Activated gamma-delta T cell (primary cell): ENCODE results near the gene RMND5A.
"Not testable (repeated sequence)": the region's sequence is repeated elsewhere in the genome, so short reads cannot be mapped to it uniquely, and the experiment has no call there.

Experiments used
- DNase-seq: peaks from one replicate; lab custom pipeline; 2025; lab: John Stamatoyannopoulos, UW

RMND5A gene

DNA sequence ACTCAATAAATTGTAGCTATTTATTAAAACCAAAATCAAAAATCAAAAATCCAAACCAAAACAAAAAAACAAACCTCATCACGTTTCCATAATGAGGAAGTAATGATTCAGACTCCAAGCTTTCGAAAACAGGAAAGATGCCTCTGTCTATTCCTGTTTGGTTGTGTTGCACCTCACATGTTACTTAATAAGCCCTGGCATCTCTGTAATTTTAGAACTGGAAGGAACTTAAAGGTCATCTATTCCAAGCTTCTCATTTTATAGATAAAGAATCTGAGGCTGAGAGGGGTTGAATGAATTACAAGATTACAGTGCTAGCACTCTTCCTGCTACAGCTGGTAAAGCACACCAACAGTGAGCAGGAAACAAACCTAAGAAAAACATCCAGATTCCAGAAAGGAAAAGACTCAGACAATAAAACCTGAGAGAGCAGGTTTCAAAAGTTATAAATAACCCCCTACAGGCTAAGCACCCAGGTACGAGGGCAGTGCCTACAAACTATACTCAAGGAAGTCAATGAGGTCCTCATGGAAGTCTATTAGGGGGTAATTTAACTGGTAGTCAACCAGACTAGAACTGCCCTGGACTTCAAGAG is 5.4 kb upstream of the RMND5A start:
- not testable (repeated sequence) for DNase-seq

DNA sequence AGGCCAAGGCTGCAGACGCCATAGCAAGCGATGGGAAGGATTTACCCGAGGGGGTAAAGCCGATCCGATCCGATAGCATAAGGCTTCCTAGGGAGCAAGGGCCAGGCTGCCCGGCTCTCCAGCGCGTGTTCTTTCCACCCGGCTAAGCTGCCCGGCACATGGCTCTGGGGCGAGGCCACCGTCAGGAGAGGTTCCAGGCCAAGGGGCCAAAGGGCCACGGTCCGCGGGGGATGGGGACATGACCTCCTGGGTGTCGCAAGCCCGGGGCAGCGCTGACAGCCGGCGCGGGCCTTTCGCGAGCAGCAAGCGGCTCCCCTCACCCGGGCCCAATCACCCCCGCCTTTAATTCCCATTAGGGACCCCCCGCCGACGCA is 841 bp upstream of the RMND5A start:
- DNase-seq = not testable (repeated sequence)

DNA sequence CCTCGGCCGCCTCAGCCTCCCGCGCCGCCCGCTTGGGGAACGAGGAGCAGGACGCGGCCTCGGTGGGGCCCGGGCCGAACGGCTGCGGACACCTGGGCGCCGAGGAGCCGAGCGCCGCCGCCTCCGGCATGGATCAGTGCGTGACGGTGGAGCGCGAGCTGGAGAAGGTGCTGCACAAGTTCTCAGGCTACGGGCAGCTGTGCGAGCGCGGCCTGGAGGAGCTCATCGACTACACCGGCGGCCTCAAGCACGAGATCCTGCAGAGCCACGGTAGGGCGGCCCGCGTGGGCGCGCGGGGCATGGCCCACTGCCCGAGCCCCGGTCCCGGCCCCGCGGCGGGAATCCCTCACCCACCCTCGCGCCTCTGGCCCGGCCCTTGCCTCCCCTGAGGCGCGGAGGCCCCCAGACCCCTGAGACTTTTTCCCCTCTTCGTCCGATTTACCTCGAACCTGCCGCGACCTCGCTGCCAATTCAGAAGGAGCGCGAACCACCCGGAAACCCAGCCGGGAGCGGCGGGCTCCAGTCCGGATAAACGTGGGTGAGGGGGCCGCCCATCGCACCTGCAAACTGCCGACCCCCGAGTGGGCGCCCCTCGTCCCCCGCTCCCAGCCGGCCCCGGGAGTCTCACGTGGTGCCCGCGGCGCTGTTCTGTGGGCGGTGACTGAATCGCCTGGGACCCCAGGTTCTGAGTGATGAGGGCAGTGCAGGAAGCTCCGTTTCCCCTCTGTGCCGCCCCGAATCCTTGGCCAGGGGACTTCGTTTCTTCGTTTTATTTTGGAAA is 639 bp downstream of the RMND5A start:
- peak; percentile 42 for DNase-seq

DNA sequence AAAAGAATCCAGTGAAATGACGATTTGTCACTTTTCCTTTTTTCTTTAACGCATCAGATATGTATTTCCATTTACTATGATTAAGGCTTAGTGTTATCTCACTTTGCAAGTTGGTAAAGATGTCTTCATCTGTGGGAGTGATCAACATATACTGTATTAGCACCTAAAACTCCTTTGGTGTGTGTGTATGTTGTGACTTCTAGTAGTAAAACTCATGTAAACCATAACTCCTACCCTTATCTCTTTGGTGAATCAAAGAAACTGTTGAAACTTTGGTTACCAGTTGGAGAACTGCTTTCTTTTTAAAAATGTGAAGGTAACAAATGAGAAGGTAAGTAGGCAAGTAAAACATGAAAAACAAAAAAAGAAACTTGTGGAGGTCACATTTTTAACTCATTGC is 5.6 kb downstream of the RMND5A start:
- not testable (repeated sequence) for DNase-seq

DNA sequence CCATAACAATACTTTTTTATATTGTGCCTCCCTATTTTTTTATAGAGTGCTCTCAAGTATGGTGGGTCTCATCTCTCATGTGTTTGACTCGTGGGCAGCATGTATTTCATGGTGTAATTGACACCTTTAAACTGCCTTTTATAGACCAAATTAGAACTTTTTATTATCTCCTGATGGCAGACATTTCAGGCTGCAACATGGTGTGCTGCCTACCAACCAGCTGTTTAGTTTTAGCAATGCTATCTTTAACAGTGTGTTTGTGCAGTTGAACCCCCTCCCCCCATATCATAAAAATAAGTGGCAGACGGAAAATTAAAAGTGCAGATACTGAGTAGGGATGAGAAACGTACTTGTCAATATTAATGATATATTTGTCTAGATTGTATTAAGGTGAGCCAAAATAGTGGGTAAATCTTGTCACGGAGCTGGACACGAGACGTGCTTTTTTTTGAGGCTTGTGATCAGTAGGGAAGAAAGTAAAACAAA is 12.0 kb downstream of the RMND5A start:
- DNase-seq = not testable (repeated sequence)

DNA sequence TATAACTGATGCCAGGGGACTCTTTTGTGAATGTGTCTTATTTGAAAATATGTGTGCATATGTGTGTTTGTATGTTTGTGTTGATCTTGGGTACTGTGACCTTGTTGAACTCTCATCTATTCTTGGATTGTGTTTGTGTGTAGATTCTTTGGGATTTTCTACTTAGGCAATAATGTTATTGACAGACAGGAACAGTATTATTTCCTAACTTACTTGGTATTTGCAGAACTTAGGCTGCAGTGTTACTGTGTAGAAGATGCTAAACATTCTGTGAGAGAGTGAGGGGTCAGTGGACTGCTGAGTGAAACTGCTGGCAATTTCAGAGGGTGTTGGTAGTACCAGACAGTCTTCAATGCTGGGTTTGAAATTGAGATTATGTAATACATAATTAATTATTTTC is 12.7 kb downstream of the RMND5A start:
- not testable (repeated sequence) for DNase-seq

DNA sequence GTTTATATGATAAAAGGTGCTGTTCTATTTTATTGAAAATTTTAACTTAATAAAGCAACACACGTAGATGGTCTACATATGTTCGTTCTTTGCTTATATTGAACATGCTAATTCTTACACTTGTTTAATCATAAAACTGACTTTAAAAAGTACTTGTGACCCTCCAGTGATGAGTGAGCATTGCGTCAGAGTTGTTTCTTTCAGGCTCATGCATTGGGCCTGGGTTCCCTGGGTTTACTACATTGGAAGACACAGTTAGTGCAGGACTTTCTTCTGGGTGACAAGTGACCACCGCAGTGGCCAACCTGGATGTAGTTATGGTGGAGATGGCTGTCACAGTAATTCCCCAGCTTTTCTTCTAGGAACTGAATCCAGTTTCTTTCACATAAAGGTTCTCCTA is 13.4 kb downstream of the RMND5A start:
- DNase-seq = not testable (repeated sequence)

DNA sequence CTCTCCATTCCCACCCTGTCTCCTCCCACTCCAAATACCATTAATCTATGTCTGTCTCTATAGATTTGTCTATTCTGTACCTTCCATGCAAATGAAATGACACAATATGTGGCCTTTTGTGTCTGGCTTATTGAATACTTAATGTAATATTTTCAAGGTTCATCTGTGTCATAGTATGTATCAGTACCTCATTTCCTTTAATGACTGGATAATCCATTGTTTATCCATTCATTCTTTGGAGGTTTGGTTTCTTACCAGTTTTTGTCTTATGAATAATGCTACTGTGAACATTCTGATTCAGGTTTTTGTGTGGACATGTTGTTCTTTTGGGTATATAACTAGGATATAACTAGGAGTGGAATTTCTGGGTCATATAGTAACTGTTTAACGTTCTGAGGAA is 14.8 kb downstream of the RMND5A start:
- DNase-seq = not testable (repeated sequence)

DNA sequence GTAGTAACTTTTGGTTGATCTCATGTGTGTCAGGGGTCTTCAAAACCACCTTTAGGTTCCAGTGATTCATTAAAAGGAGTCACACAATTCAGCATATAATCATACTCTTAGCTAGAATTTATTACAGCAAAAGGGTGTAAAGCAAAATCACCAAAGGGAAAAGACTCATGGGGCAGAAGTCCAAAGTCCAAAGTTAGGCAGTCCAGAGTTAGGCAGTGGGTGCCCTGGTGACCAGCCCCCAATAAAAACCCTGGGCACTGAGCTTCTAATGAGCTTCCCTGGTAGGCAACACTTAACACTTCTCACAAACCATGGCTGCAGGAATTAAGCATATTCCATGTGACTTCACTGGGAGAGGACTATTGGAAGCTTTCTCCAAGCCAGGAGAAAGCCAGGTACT is 19.4 kb downstream of the RMND5A start:
- DNase-seq = not testable (repeated sequence)

DNA sequence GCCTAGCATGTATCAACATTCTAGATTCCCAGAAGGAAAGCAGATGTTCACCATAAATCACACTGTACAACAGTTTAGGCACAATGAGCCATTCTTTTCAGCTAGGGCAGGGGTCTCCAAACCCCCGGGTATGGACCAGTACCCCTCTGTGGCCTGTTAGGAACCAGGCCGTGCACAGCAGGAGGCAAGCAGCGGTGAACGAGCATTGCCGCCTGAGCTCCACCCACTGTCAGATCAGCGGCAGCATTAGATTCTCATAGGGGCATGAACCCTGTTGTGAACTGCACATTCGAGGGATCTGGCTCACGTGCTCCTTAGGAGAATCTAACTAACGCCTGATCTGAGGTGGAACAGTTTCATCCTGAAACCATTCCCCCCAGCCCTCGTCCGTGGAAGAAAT is 19.8 kb downstream of the RMND5A start:
- DNase-seq = not testable (repeated sequence)

DNA sequence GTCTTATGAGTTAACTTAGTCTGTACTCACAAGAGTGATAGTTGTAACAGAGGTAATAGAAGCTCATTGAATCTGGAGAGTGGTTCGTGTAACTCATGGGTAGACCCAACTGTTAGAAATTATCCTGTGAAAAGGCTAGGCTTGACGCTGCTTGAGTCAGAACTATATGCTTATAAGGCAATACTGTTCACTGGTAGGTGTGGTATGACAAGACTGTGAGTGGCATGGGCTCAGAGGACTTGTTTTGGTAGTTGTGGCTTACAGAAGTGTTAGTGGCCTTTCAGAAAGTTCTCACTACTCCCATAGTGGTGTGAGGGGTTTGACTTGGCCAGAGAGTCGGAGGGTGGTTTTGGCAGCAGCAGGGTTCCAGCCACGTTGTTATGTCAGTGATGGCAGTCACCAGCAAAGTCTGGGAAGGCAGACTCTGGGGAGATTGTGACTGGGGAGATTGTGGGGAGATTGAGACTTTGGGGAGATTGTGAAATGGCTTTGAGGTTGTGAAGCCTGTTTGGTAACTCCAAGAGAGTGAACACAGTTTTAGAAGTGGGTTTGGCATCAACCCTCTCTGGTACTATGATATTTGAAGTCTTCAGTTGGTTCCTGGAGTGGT is 21.9 kb downstream of the RMND5A start:
- not testable (repeated sequence) for DNase-seq

DNA sequence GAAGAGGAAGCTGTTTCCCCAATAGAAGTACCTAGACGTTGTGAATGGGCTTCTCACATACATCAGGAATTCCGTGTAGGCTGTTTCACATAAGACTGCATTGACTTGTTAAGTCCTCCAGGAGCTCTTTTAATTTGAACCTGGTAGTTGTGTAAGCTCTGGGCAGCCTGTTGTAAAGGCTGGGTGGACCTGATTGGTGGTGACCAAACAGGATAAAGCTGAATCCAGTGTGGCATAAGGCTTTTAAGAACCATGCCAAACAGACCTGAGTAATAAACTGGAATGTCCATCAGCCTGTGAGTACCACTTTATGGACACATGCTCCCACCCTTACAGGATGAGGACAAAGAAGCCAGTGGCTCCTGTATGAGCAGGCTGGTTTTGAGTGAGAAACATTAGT is 24.1 kb downstream of the RMND5A start:
- DNase-seq = no peak

DNA sequence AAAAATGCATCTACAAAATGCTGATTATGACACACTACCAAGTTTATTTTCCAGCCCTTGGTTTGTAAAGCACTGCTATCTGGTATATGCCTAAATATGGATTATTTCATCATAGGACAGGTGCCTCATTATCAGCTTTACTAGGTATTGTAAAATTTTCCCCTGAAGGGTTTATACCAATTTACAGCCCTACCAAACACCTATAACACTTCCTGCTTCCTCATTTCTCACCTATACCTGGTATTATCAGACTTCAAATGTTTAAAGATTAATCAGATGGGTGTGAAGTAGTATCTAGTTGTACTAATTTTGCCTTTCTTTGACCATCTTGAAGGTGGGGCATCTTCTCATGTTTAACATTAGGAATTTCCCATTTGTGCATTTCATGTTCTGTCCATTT is 26.8 kb downstream of the RMND5A start:
- no peak for DNase-seq

DNA sequence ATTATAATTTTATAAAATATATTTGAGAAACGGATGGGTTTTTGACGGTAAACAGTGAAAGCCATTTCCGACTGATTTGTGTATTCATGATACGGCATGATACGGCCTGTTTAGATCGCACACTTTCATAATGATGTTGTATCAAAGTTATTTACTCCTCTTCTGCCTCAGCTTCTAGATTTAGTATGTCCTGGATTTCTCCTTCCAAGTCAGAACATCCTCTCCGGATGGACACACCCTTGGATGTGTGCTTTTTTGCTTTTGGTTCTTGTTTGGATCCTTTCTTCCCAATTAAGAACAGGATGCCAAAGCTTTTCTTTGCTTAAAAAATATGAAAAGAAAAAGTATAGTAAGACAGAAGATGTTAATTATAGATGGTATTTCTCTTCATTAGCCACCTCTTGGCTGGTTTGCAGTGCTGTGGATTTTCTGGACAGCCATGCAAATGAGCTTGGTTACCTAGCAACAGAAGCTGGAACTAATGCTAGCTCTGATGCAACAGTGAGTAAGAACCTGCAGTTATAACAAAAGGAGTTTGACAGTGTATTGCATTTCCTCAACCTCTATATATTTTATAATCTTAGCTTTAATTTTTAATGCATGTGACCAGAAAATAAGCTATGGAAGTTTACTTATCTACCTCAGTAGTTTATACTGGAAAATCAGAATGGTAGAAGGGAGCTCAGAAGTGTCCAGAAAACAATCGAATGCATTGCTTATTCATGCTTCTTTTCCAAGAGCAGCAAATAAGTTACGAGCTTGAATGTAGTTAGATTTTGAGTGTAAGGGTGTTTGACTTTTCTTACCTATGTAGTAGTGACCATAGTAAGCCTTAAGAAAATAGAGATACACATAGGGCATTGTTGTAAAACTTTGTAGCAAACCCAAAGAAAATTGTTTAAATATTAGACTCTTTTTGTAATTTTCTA is 27.9 kb downstream of the RMND5A start:
- no peak for DNase-seq

DNA sequence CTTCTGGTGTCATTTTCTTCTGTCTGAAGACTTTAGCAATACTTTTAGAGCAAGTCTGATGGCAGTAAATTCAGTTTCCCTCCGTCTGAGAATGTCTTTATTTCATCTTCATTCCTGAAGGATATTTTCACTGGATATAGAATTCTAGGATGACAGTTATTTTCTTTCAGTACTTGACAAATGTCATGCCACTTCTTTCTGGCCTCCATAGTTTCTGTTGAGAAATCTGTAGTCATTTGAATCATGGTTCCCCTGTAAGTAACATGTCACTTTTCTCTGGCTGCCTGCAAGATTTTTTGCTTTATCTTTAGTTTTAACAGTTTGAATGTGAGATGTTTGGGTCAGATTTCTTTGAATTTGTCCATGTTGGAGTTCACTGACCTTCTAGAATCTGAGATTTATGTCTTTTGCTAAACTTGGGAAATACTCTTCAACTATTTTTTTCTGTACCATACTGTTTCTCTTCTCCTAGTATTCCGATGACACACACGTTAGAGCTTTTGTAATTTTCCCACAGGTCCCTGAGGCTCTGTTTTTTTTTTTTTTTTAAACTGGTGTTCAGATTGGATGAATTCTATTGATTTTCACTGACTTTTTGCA is 30.2 kb downstream of the RMND5A start:
- DNase-seq = no peak

DNA sequence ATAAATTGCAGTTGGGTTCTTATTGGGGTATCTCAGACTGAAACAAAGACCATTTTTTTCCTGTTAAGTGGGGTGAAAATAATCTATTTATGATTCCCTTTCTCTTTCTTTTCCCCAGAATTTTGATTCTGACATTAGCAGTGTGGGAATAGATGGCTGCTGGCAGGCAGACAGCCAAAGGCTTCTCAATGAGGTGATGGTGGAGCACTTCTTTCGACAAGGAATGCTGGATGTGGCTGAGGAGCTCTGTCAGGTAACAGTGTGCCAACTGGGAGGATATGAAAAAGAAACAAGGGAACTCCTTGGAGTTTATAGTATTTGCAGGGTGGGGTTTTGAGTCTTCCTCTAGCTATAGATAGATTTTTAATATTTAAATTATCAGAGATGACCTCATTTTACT is 31.7 kb downstream of the RMND5A start:
- no peak for DNase-seq

DNA sequence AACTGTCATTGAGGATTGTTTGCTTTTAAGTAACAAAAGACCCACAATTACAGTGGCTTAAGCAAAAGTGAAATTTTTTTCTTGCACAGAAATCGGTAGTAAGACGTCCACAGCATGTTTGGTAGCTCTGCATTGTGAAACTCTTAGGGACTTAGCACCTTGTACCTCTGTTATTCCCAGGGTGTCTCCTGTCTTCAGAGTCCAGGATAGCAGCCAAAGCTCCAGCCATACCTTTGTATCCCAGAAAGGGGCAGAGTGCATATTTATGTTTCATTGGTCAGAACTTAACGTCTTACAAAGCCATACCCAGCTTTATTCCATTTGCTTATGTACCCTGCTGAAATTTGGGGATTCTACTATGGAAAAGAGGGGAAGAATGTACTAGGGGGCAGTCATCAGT is 32.8 kb downstream of the RMND5A start:
- no peak for DNase-seq

DNA sequence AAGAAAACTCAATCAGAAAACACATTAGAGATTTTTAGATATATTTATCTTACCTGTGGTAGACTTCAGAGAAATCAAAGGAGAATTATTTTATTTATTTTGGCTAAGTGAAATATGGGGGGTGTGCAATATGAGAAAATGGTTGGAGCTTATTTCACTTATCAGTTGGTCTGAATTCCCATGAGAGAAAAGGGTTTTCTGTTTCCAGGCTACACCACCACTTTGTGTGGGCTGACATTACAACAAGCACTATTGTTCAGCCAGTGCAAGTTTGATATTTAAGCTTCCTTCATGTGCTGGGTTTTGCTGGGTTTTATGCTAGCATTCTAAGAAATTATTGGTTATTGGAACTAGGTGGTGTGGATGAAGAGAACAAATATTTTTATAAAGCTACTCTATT is 33.5 kb downstream of the RMND5A start:
- DNase-seq = no peak

DNA sequence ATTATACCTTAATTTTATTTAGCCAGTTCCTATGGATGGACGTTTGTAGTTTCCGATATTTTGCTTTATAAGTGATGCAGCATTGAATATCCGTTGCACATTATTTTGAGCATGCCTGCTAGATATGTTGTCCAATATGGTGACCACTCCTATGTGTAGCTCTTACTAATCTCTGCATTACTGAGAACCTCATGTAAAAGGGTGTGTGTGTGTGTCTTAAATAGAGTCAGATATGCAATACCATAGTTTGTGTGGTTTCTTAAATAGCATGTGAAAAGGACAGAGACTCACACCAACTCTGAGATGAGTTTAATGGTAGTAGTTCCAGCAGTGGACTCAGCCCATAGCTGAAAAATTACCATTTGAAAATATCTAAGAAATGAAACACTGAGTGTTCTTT is 38.3 kb downstream of the RMND5A start:
- DNase-seq = no peak

DNA sequence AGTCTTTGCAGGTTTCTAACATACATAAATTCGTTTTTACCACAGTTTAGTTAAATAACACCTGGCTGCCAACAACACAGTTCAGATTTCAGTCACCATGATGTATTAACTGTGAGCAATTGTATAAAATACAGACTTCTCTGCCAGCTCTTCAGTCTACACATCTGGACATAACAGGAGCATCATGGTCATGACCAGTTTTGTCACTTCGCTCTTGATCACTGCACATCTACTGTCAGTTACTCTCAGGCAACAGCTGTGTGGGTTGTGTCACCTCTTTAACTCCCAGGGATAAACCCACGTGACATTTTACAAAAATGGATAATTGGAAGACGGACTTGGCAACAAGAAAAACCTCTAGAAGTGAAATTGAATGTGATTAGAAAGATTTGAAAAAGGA is 40.3 kb downstream of the RMND5A start:
- DNase-seq = no peak

DNA sequence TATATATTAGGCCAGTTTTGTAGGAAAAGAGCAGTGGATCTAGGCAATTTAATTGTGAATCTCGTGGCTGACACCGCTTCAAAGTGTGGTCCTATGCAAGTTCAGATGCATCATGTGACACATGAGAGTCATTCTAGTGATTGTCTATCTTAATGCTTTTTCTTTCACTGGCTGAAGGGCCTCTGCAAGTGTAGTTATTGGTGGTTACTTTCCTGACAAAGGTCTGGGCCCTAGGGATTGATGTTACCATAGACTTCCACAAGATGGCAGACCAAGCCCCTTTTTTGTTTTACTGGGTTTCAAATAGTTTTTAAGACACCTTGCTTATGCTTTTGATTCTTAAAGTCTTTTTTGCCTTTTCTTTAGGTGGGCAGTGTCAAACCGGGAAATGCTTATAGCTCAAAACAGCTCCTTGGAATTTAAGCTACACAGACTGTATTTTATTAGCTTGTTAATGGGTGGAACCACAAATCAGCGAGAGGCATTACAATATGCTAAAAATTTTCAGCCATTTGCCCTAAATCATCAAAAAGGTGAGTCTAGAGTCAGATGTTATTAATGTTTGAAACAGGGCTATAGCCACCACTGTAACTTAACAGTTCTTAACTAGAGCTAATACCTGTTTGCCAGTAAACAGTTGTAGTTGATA is 44.7 kb downstream of the RMND5A start:
- DNase-seq = no peak
